ENCODE results near the gene MAP2K5.

The MAP2K5 gene

GRCh38 chr15:67509918-67510317 is 32.6 kb upstream of the MAP2K5 start:
- DNase-seq = no peak
- Histone ChIP-seq H3K9me3 (ENCODE audit: control insufficient read depth, low read length) (no peaks in the 10 kb centered on the region), H3K4me3 (ENCODE audit: insufficient read depth, low read depth, low read length, poor library complexity, severe bottlenecking) (no peak overlapping the region), H3K27me3 (replicated peaks; ENCODE audit: control insufficient read depth, insufficient read depth, low read length, poor library complexity, severe bottlenecking) (no peaks in the 10 kb centered on the region), H3K4me1 (ENCODE audit: control insufficient read depth, insufficient read depth, low read length, poor library complexity, severe bottlenecking) (no peaks in the 10 kb centered on the region), H3K27ac (ENCODE audit: insufficient read depth, low read length, poor library complexity, severe bottlenecking) (no peak overlapping the region), H3K36me3 (ENCODE audit: control insufficient read depth, insufficient read depth, low read length) (no peaks in the 10 kb centered on the region)

- Histone ChIP-seq H3K27me3 (replicated peaks; ENCODE audit: control insufficient read depth, insufficient read depth, low read length, poor library complexity, severe bottlenecking) (no peaks in the 10 kb centered on the region), H3K4me3 (ENCODE audit: insufficient read depth, low read depth, low read length, poor library complexity, severe bottlenecking) (no peak overlapping the region), H3K4me1 (ENCODE audit: control insufficient read depth, insufficient read depth, low read length, poor library complexity, severe bottlenecking) (no peaks in the 10 kb centered on the region), H3K9me3 (ENCODE audit: control insufficient read depth, low read length) (no peaks in the 10 kb centered on the region), H3K36me3 (ENCODE audit: control insufficient read depth, insufficient read depth, low read length) (no peaks in the 10 kb centered on the region), H3K27ac (ENCODE audit: insufficient read depth, low read length, poor library complexity, severe bottlenecking) (no peak overlapping the region)
- no peak for DNase-seq
Measured at GRCh38 chr15:67510597-67511190, 31.8 kb upstream of the MAP2K5 start.

- Histone ChIP-seq H3K27me3 (replicated peaks; ENCODE audit: control insufficient read depth, insufficient read depth, low read length, poor library complexity, severe bottlenecking) (no peaks in the 10 kb centered on the region), H3K36me3 (ENCODE audit: control insufficient read depth, insufficient read depth, low read length) (no peaks in the 10 kb centered on the region), H3K27ac (ENCODE audit: insufficient read depth, low read length, poor library complexity, severe bottlenecking) (no peak overlapping the region), H3K9me3 (ENCODE audit: control insufficient read depth, low read length) (no peaks in the 10 kb centered on the region), H3K4me3 (ENCODE audit: insufficient read depth, low read depth, low read length, poor library complexity, severe bottlenecking) (no peak overlapping the region), H3K4me1 (ENCODE audit: control insufficient read depth, insufficient read depth, low read length, poor library complexity, severe bottlenecking) (no peaks in the 10 kb centered on the region)
- DNase-seq = no peak
Measured at GRCh38 chr15:67511606-67512005, 30.9 kb upstream of the MAP2K5 start.

GRCh38 chr15:67512140-67512539 is 30.4 kb upstream of the MAP2K5 start:
- H3K27me3 ChIP-seq (replicated peaks; ENCODE audit: control insufficient read depth, insufficient read depth, low read length, poor library complexity, severe bottlenecking) = no peaks in the 10 kb centered on the region
- H3K27ac ChIP-seq (ENCODE audit: insufficient read depth, low read length, poor library complexity, severe bottlenecking) = no peak overlapping the region
- no peak for DNase-seq
- H3K4me1 ChIP-seq (ENCODE audit: control insufficient read depth, insufficient read depth, low read length, poor library complexity, severe bottlenecking) = no peaks in the 10 kb centered on the region
- no peaks in the 10 kb centered on the region for H3K9me3 ChIP-seq (ENCODE audit: control insufficient read depth, low read length)
- H3K4me3 ChIP-seq (ENCODE audit: insufficient read depth, low read depth, low read length, poor library complexity, severe bottlenecking) = no peak overlapping the region
- no peaks in the 10 kb centered on the region for H3K36me3 ChIP-seq (ENCODE audit: control insufficient read depth, insufficient read depth, low read length)

GRCh38 chr15:67512933-67513714 is 29.4 kb upstream of the MAP2K5 start:
- no peak for DNase-seq
- Histone ChIP-seq H3K9me3 (ENCODE audit: control insufficient read depth, low read length) (no peaks in the 10 kb centered on the region), H3K36me3 (ENCODE audit: control insufficient read depth, insufficient read depth, low read length) (no peaks in the 10 kb centered on the region), H3K4me3 (ENCODE audit: insufficient read depth, low read depth, low read length, poor library complexity, severe bottlenecking) (no peak overlapping the region), H3K27ac (ENCODE audit: insufficient read depth, low read length, poor library complexity, severe bottlenecking) (no peak overlapping the region), H3K4me1 (ENCODE audit: control insufficient read depth, insufficient read depth, low read length, poor library complexity, severe bottlenecking) (no peaks in the 10 kb centered on the region), H3K27me3 (replicated peaks; ENCODE audit: control insufficient read depth, insufficient read depth, low read length, poor library complexity, severe bottlenecking) (no peaks in the 10 kb centered on the region)

GRCh38 chr15:67515090-67515489 is 27.4 kb upstream of the MAP2K5 start:
- no peaks in the 10 kb centered on the region for H3K27me3 ChIP-seq (replicated peaks; ENCODE audit: control insufficient read depth, insufficient read depth, low read length, poor library complexity, severe bottlenecking)
- H3K27ac ChIP-seq (ENCODE audit: insufficient read depth, low read length, poor library complexity, severe bottlenecking) = no peak overlapping the region
- H3K4me1 ChIP-seq (ENCODE audit: control insufficient read depth, insufficient read depth, low read length, poor library complexity, severe bottlenecking) = no peaks in the 10 kb centered on the region
- H3K36me3 ChIP-seq (ENCODE audit: control insufficient read depth, insufficient read depth, low read length) = no peaks in the 10 kb centered on the region
- no peak for DNase-seq
- H3K9me3 ChIP-seq (ENCODE audit: control insufficient read depth, low read length) = no peaks in the 10 kb centered on the region
- no peak overlapping the region for H3K4me3 ChIP-seq (ENCODE audit: insufficient read depth, low read depth, low read length, poor library complexity, severe bottlenecking)

GRCh38 chr15:67515557-67515956 is 26.9 kb upstream of the MAP2K5 start:
- H3K36me3 ChIP-seq (ENCODE audit: control insufficient read depth, insufficient read depth, low read length) = no peaks in the 10 kb centered on the region
- no peak overlapping the region for H3K27ac ChIP-seq (ENCODE audit: insufficient read depth, low read length, poor library complexity, severe bottlenecking)
- no peaks in the 10 kb centered on the region for H3K9me3 ChIP-seq (ENCODE audit: control insufficient read depth, low read length)
- peaks cover 1% of the 10 kb centered on the region for H3K4me1 ChIP-seq (ENCODE audit: control insufficient read depth, insufficient read depth, low read length, poor library complexity, severe bottlenecking)
- no peaks in the 10 kb centered on the region for H3K27me3 ChIP-seq (replicated peaks; ENCODE audit: control insufficient read depth, insufficient read depth, low read length, poor library complexity, severe bottlenecking)
- no peak overlapping the region for H3K4me3 ChIP-seq (ENCODE audit: insufficient read depth, low read depth, low read length, poor library complexity, severe bottlenecking)
- no peak for DNase-seq

- Histone ChIP-seq H3K4me3 (ENCODE audit: insufficient read depth, low read depth, low read length, poor library complexity, severe bottlenecking) (peak overlapping the region; percentile 56), H3K36me3 (ENCODE audit: control insufficient read depth, insufficient read depth, low read length) (no peaks in the 10 kb centered on the region), H3K9me3 (ENCODE audit: control insufficient read depth, low read length) (no peaks in the 10 kb centered on the region), H3K27me3 (replicated peaks; ENCODE audit: control insufficient read depth, insufficient read depth, low read length, poor library complexity, severe bottlenecking) (no peaks in the 10 kb centered on the region), H3K27ac (ENCODE audit: insufficient read depth, low read length, poor library complexity, severe bottlenecking) (peak overlapping the region; percentile 83), H3K4me1 (ENCODE audit: control insufficient read depth, insufficient read depth, low read length, poor library complexity, severe bottlenecking) (peaks cover 4% of the 10 kb centered on the region)
- no peak for DNase-seq
Measured at GRCh38 chr15:67520321-67521028, 22.0 kb upstream of the MAP2K5 start.

- peak; percentile 72 to 78 (median 77) for DNase-seq
- H3K4me3 ChIP-seq (ENCODE audit: insufficient read depth, low read depth, low read length, poor library complexity, severe bottlenecking) = peak within 1 kb of the TSS; percentile 56
- peak within 1 kb of the TSS; percentile 83 for H3K27ac ChIP-seq (ENCODE audit: insufficient read depth, low read length, poor library complexity, severe bottlenecking)
- H3K9me3 ChIP-seq (ENCODE audit: control insufficient read depth, low read length) = no peaks in the 10 kb centered on the region
- H3K4me1 ChIP-seq (ENCODE audit: control insufficient read depth, insufficient read depth, low read length, poor library complexity, severe bottlenecking) = peaks cover 4% of the 10 kb centered on the region
- H3K27me3 ChIP-seq (replicated peaks; ENCODE audit: control insufficient read depth, insufficient read depth, low read length, poor library complexity, severe bottlenecking) = no peaks in the 10 kb centered on the region
- no peaks in the 10 kb centered on the region for H3K36me3 ChIP-seq (ENCODE audit: control insufficient read depth, insufficient read depth, low read length)
Measured at GRCh38 chr15:67521029-67521782, 21.3 kb upstream of the MAP2K5 start, which contains the start of gene C15orf61. C15orf61 (plus strand) TSS chr15:67521131; CDS start chr15:67521249, 118 bp downstream.
